ENCODE results near the gene PRKAG1. TPM values are rescaled to one million over a fixed set of nuclear protein-coding genes. Genes with fewer than 3 reads are reported as not detected.

The PRKAG1 gene
- total and polyA plus RNA-seq, 4 donors, result 15.5 to 31.5 (median 20.9) TPM

- no peak for TF ChIP-seq SP1 (IDR thresholded peaks at IDR 0.05)
These were observed 12.4 kb upstream of the PRKAG1 start (continued) for GRCh38 chr12:49030714-49031572.

GRCh38 chr12:49030119-49030518, 11.5 kb upstream of the PRKAG1 start:
- no peak overlapping the region for H3K9ac ChIP-seq (ENCODE audit: low read depth in 1 of 2, low read length in 2 of 2)
- no peak overlapping the region for H3K27ac ChIP-seq (ENCODE audit: low read depth in 1 of 2, low read length in 2 of 2)
- H3K4me3 ChIP-seq (ENCODE audit: low read depth in 1 of 3, low read length in 3 of 3), result no peak overlapping the region
- no peaks in the 10 kb centered on the region for H3K4me1 ChIP-seq (ENCODE audit: control insufficient read depth in 4 of 4, insufficient read depth in 4 of 4, low read length in 3 of 4)
- peaks cover 23 to 88% (median 53%) of the 10 kb centered on the region in 4 donors for H3K36me3 ChIP-seq (ENCODE audit: control insufficient read depth in 4 of 4, insufficient read depth in 3 of 4, low read depth in 1 of 4, low read length in 3 of 4)
- DNase-seq (ENCODE audit: low spot score), result no peak
- 94% methylated on average over 8 of the region's 8 CpGs for WGBS
- no peak for TF ChIP-seq RXRA (IDR thresholded peaks at IDR 0.05)
- TF ChIP-seq RAD21 (IDR thresholded peaks at IDR 0.05), result no peak
- no peak for TF ChIP-seq GABPA (IDR thresholded peaks at IDR 0.05 in 1 of 2, conservative IDR thresholded peaks at IDR 0.05 in 1 of 2)
- TF ChIP-seq ZBTB33 (IDR thresholded peaks at IDR 0.05), result no peak
- TF ChIP-seq SP1 (IDR thresholded peaks at IDR 0.05), result no peak
- TF ChIP-seq MAX (IDR thresholded peaks at IDR 0.05), result no peak
- TF ChIP-seq JUND (IDR thresholded peaks at IDR 0.05), result no peak
- no peak for TF ChIP-seq TAF1 (conservative IDR thresholded peaks at IDR 0.05)
- no peak for TF ChIP-seq CTCF (IDR thresholded peaks at IDR 0.05; ENCODE audit: low read depth, low read length, missing input control)
- no peak for TF ChIP-seq REST (IDR thresholded peaks at IDR 0.05)
- TF ChIP-seq HNF4G (IDR thresholded peaks at IDR 0.05), result no peak
- no peak for TF ChIP-seq HNF4A (conservative IDR thresholded peaks at IDR 0.05)
- H3K9me3 ChIP-seq (ENCODE audit: control insufficient read depth in 4 of 4, low read length in 3 of 4), result no peaks in the 10 kb centered on the region
- H3K27me3 ChIP-seq (ENCODE audit: control insufficient read depth in 4 of 4, insufficient read depth in 4 of 4, low read length in 3 of 4), result no peaks in the 10 kb centered on the region

Measured in liver (tissue), 9 donors.